GDM1 (cell line): ENCODE data around the gene BTG2.

ENCODE experiments used
- DNase-seq: peaks from one replicate; lab custom pipeline; 2025; lab: John Stamatoyannopoulos, UW

Gene BTG2

DNA sequence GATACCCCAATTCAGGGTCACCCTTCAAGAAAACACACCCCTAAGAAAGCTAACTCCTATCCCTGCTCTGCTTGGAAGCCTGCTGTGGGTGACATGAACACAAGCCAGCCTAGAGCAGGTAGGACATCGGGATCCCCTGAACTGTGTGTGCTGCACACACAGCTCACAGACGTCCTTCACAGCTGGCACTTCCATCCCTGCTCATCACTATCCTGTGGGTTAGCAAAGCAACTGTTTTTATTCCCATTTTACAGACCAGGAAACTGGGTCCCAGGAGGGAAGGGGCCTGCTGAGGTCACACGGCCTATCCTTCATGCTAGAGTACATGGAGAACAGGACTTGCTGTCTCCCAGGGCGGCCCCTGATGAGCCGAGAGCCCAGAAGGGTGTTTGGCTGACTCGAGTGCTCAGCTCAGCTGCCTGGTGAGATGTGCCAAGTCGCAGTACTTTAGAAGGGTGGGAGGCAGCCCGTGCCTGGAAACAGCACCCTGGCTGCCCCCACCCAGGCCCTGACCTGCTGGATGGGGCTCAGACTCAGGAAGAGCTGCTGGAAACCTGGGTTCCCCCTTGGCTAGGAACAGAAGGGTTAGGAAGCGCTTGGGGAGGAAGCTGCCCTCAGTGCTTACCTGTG, 28.3 kb upstream of the BTG2 start:
- no peak for DNase-seq

DNA sequence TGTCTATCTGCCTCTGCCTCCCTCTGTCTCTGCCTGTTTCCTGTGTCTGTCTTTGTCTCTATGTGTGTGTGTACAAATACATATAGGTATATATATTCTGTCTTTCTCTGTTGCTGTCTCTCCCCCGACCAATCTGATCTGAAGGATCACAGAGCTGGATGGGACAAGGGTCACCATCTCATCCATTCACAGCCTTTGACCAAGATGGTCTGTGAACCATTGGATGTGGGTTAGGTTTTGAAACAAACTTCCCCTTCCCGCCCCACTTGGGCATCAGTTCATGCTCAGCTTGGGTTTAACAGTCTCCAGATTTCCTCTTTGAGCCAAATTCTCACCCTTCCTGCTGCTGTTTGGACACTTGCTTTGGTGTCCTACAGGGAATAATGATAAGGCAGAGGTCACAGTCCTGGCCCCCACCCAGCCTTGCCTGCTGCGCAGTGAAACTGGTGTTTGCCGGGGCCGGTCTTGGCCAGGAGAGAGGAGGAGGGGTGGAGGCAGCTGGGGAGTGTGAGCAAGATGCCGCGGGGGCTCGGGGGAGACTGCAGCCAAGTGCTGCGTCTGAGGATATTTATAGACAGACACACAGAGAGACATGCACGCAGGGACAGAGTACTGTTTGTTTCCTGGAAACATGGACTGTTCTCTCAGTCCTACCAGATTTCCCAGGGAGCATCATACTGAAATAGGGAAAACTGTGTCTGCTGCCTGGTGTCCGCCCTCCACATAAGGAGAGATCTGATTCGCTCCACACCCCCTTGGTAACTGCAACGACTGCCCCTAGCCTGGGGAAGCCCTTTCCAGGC, 27.0 kb upstream of the BTG2 start:
- no peak for DNase-seq

DNA sequence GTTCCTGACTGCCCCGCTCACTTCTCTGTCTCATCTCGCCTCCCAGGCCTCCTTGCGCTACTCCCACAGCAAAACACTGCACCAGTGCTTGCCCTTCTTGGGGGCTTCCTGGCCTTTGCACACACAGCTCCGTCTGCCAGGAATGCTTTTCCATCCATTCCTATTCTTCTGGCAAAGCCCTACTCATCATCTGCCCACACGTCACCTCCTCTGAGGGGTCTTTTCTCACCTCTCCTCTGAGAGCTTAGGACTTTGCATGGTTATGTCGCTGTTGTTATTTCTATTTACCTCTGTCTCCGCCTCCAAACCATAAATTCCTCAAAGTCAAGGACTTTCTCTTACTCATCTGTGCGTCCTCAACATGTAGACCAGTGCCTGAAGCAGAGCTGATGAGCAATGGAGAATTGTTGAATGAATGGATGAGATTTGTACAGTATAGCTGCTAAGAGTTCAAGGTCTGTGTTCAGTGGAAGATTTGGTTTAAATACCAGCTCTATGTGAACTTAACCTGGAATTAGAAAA, 26.4 kb upstream of the BTG2 start:
- DNase-seq: no peak

DNA sequence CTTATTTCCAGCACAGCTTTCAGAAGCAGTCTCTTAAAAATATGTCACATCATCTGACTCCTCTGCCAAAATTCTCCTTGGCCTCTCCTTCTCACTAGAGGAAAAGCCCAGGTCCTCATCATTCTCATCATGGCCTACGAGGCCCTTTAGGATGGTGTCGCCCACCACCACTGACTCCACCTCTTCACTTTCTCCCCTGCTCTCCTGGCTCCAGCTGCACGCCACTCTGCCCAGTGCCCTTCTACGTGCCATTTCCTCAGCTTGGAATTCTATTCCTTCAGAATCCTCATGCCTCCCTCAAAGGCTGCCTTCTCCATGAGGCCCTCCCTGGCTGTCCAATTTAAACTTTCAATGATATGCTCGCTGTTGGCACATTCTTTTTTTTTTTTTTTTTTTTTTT, 25.3 kb upstream of the BTG2 start:
- DNase-seq: no peak

DNA sequence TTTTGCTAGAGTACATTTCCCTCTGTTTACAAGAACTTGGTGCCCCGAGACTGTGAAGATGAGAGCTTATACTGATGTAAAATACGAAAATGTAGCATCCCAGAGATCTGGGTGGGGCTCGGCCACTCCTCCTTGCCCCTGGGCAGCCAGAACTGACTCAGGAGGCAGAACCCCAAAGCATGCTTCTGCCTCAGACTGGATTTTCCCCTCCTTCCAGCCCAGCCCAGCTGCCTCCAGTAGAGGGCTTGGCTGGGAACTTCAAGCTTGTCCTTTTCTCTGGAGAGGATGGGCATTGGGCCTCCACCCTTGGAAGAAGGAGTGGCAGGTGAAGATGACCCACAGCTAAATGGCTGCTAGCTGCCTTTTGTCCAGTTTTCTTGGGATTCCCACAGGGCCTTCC, 24.3 kb upstream of the BTG2 start:
- DNase-seq: no peak

DNA sequence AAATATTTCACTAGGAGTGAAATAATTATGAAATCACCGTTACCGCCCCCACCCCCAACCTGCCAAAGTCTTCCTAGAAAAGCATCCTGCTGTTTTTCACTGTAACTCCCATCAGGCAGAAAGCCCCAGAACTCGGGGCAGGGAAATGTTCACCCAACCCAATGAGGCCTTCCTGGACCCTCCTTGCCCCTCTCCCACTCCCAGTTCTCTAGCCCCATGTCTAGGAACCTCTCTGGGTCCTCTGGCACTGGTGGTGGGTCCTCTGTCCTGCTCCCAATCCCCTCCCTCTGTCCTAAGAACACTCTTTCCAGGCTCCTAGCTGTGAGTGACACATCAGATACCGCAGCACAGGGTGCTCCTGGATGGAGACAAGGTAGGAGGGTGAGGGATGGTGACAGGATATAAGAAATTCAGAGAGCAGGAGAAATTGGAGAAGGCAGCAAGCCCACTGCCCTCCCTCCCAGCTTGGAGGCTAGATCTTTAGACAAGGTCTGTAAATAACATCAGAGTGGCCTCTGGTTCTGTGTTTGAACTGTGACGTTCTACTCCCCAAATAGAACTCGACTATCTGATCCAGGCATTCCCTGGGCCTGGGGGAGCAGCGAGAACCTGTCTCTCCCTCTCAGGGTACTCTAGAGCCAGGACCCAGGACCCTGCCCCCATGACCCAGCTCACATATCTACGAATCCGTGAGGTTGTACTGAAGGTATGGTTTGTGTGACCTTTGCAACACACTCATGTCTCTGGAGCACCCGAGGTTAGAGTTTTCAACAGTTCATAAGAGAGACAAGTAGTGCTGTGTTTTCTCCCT, 23.3 kb upstream of the BTG2 start:
- DNase-seq: no peak

DNA sequence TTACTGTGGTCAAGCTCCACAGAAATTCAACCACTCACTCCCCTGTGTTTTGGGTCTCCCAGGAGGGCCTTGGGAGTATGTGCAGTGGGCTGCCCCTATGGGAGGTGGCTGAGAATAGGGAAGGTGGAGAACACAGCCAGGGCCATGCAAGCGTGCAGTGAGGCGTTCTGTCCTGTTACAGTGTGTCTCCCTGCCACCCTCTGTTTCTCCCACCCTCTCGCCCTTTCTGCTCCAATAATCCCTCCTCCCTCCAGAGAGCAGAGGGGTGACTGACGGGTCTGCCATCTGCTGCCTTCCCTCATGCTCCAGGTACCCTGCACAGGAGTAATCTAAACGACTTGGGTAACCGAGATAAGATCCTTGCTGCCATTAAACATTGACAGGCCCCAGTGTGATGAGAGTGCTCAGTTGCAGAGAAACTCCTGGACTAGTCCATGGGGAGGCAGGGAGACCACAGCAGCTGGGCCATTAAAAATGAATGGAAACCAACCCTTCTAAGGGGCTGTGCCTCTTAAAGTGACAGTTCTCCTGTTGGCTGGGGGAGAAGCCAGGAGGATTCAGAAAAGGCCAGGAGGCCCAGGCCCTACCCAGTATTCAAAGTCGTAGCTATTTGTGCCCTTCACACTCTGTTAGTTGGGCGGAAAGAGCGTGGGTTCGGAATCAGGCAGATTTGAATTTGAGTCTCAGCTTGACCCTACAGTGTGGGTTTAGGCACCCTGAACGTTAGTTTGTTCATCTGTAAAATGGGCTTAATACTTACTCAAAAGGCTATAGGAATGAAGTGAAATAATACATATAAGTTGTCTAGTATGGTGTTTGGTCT, 22.4 kb upstream of the BTG2 start:
- DNase-seq: no peak

DNA sequence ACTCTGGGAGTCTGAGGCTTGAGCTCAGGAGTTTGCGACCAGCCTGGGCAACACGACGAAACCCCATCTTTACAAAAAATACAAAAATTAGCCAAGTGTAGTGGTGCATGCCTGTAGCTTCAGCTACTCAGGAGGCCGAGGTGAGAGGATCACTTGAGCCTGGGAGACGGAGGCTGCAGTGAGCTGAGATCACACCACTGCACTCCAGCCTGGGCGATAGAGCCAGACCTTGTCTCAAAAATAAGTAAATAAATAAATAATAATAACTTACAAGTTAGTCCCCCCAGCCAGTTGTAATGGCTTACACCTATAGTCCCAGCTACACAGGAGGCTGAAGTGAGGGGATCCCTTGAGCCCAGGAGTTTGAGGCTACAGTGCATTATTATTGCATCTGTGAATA, 21.7 kb upstream of the BTG2 start:
- DNase-seq: no peak

DNA sequence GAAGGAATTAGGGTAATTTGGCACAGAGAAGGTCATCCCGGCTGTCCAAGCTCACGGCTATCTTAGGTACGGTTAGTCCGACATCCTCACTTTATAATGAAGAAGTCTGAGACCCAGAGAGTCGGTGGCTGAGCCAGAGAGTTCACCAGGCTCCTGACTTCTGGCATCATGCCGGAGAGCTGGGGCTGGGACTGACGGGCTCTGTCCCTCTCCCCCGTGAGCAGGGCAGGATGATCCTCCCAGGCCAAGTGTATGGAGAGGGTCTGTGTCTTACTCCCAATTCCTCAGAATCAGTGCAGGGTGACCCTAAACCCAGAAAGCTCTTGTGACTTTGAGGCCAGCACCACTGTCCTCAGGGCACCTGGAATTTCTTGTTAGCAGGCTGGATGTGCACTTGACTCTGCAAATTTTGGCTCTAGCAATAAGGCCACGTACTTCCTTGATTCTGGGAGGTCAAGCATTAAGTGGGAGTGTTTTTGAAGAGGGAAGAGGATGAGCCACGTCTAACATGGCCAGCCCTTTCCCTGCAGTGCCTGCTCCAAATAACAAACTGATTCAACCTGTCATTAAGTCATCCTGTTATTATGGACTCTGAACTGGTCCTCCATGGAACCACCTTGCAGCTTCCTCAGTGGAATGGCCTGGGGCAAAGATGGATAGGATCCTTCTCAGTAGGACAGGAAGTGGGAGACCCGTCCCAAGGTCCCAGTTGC, 20.8 kb upstream of the BTG2 start:
- DNase-seq: no peak

DNA sequence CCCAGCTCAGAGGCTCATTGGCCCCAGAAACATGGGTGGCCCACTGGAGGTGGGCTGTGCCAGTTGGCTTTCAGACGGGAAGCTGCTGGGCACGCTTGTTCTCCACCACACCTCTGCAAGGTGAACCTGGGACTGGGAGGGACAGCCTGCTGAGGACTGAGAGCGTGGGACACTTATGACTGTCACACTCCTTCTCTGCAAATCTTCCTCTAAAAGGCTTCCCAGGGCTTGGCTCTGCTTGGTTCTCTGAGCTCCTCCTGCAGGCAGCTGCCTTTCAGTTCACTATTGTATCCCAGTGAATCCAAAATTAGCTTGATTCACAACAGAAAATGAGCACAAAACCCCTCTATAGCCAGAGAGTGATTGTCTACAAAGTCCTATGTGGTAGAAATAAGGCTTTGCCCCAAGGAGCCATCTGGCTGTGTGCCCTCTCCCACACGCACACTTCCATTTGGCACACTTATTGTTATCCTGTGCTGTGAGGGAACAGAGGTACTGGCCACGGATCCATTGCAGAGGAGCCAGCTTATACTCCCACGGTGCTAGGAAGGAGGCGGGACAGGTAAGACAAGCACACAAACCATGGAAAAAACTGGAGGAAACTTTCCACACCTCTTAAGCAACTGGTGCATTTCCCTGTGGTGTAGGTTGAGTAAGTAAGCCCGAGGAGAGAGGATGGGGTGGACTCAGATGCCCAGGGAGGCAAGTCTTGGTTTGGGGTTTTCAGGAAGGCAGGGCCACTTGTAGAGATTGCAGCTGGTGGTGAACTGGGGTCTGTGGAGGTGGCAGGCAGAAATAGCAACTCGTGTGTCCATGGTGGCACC, 18.9 kb upstream of the BTG2 start:
- no peak for DNase-seq

DNA sequence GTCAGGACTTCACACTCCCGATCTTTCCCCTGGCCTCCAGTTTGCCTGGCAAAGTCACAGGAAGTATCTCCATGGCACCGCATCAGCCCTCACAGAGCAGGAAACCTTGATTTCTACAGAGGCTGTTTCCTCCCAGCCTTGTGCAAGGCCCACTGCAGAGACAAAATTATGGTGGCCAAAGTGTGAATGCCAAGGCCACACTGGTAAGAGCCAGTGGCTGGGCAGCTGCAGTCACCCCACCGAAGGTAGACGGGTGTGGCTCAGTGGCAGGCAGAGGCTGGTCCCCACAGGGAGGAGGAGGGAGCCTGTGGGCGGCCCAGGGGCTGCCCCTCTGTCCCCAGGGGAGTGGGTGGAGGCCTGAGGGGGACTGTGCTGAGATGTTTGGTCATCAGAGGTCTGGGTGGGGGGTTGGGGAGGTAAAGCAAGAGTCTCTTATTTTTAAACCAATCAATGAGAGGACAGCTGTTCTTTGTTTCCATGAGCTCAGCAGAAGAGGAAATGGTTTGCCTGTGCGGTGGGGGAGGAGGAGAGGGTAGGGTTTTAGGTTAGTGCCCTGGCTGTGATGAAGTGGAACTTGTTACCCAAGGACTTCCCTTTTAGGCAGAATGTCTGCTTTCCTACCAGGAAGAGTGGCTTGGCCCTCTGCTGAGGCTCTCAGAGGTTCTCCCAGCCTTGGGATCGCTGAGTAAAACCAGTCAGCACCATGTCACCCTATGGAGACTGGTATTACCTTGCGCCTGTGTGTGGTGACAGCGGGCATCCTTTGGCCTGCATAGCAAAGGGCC, 18.0 kb upstream of the BTG2 start:
- peak; percentile 83 for DNase-seq

DNA sequence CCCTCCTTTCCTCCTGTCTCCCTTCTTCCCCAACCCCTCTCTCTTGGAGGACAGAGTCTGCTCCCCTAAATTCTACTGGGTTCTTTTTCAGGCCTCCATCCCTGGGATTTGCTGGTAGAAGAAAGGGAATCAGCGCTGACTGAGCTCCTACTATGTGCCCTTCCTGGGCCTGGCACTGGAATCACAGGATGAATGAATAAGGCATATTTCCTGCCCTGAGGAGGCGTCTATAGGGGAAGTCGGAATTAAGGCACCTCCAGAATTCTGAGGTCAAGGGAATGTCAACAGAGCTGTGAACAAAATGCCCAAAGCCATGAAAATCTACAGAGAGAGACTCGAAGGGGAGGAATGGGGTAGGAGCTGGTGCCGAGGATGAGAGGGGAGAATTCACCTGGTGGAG, 17.4 kb upstream of the BTG2 start:
- DNase-seq: no peak

DNA sequence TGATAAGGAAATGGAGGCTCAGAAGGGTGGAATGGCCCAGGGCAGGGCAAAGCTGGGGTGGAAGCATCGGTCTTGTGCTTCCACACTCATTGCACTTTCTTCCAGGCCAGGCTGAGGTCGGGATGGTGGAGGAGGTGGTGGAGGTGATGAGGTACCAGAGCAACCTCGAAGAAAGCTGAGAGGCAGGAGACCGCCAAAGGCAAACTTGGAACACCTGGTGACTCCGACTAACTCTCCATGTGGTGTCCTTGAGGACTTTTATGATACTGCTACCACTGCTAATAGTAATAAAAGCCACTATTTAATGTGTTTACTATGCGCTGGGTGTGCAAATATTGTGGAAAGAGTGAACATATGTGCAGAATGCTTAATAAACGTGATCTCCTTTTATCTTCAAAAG, 16.9 kb upstream of the BTG2 start:
- no peak for DNase-seq

DNA sequence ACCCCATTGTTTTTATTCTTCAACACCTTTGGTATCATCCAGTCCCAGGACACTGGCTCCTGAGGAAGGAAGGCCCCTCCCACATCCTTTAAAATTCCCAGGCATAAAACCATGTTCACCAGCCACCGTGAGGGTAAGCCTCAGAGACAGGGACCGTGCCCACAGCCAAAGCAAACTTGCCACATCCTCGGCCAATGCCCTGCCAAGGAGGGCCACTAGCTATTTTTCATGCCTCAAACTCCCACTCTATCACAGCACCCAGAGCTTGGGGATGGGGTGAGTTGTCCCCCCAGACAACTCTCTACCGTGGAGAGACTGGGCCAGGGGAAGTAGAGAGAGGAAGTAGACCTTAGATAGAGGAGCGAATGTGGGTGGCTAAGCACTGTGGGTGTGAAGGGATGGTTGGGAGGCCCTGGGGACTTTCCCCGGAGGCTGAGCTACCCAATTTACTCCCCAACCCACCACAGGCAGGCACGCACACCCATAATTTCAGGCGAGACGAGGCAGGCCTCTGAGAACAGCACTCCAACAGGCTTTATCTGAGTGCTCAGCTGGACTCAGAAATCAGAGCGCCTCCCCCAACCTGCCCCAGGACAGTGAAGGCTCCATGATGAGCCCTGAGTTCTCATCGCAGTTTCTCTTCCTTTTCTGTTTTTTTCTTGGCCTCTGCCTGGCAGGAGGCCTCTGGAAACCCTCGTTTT, 15.9 kb upstream of the BTG2 start:
- no peak for DNase-seq

DNA sequence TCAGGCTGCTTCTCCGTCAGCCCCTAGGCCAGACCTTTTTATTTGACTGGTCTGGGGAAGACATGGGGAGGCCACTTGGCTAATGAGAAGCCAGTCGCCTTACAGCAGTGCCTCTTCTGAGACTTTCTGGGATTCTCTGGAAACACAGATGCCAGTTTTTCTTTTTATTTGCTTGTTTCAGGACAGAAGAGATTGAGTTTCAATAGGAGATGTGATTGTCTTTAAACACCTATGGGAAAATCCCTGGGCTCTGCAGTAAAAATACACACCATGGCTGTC, 15.4 kb upstream of the BTG2 start:
- DNase-seq: no peak

DNA sequence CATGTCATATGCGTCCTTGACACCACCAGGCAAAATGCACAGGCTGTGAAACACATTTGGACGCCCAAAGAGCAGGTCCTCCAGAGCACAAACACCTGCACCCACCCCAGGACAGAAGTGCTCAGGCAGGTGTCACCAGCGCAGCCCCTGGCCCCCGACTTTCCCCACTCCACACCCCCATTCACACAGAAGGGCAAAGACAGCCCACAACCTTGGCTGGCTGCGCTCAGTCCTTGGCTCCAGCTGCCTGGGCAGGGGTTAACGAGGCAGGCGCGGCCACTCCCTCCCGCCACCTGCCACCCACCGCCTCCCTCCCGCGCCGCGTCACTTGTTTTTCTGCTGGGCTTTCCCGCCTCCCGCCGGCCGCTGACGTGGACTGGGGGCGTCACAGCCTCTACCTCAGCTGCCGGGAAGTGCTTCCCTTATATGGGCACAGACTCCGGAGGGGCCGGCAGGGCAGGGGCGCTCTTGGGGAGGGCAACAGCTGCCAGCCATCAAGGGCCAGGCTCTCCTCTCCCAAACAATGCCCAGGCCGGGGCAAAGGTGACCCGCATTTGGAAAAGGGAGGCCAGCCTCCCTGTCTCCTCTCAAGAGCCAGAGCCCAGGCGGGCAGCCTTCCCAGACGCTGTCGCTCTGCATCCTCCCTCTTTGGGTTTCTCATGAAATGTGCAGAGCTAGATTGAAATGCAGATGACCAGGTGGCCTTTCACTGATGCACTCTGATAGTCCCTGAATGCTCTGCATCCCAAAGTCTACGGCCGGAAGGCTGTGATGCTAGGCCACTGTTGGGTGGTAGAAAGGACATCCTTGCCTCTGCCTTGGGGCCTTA, 14.8 kb upstream of the BTG2 start:
- no peak for DNase-seq

DNA sequence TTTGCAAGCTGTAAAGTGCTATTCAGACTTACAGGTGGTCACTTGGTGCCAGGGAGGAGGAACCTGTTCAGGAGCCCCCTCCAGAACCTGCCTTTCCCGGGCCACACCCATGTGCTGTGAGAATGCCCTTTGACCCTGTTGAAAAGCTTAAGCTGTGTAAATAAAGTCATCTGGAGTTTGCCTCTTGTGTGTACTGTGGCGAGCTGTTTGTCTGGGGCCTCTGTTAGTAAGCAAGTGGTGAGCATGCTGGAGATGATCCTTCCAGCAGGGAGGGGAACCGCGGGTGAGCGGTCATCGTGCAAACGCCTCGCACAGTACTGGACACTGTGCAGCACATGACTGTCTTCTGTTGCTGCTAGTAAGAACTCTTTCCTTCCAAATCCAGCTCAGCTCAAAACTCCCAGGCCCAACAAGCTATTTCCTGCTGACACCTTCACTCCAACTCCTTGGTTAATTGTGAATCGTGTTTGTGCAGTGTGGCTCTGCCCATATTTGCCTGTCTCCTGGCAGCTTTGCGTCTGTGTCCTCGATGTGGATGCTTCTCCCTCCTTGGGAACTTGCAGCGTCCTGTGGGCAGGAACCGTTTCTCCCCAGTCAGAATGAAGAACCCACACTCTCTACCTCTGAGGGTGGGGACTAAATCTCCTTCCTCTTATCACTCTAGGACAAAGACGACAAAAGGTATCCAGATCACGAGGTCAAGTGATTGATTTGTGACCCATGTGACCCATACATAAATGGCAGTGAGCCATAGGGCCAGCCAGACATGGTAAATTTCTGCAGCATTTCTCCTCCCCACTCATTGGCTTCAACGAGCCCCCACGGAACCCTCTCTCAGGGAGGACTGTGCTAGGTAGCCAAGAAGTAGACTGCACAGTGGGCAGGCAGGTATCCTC, 13.9 kb upstream of the BTG2 start:
- DNase-seq: no peak
